ENCODE measurements around the gene PABPC1L.

DNA sequence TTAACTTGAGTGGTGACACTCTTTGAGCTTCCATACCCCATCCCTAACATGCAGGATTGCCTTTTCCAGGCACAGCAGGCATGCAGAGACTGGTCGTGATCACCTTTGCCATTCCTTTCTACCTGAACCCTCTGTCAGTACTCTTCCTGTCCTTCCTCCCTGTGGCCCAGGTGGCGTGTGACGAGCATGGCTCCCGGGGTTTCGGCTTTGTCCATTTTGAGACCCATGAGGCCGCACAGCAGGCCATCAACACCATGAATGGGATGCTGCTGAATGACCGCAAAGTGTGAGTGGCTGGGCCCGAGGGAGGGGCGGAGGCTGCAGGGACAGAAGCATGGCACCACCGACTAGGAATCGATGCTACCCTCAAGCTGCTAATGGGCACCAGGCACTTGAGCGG lies 6.7 kb downstream of the PABPC1L start:
- TF ChIP-seq, protein P1, sequence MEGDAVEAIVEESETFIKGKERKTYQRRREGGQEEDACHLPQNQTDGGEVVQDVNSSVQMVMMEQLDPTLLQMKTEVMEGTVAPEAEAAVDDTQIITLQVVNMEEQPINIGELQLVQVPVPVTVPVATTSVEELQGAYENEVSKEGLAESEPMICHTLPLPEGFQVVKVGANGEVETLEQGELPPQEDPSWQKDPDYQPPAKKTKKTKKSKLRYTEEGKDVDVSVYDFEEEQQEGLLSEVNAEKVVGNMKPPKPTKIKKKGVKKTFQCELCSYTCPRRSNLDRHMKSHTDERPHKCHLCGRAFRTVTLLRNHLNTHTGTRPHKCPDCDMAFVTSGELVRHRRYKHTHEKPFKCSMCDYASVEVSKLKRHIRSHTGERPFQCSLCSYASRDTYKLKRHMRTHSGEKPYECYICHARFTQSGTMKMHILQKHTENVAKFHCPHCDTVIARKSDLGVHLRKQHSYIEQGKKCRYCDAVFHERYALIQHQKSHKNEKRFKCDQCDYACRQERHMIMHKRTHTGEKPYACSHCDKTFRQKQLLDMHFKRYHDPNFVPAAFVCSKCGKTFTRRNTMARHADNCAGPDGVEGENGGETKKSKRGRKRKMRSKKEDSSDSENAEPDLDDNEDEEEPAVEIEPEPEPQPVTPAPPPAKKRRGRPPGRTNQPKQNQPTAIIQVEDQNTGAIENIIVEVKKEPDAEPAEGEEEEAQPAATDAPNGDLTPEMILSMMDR (conservative IDR thresholded peaks at IDR 0.05; ENCODE audit: low read depth, low read length) = no peak
- no peak for TF ChIP-seq EZH2 (IDR thresholded peaks at IDR 0.05; ENCODE audit: borderline replicate concordance, low read depth, low read length, poor library complexity, severe bottlenecking)

All from A673 (cell line).